Hepatocyte (in vitro differentiated cells): ENCODE measurements around the gene PRRC2C. TPM values are rescaled to one million over a fixed set of nuclear protein-coding genes. Genes with fewer than 3 reads are reported as not detected.
A peak's percentile ranks its signal among the peaks of the same experiment; 100 is the strongest.

Experiments used
- DNase-seq: peaks from one replicate; pipeline ENCODE4 v3.0.0-alpha.2; 2016; ENCODE audit warnings: low spot score
- H2AFZ ChIP-seq: fragments of 200-600 bp; sonication (generic); 2 replicates; pipeline ENCODE4 v1.6.0; 2016; ENCODE audit warnings: antibody characterized with exemption, mild to moderate bottlenecking
- H3K27ac ChIP-seq: fragments of 200-600 bp; sonication (generic); 2 replicates; pipeline ENCODE4 v1.5.1; 2016; ENCODE audit warnings: mild to moderate bottlenecking
- H3K27me3 ChIP-seq: fragments of 200-600 bp; sonication (generic); 2 replicates; pipeline ENCODE4 v1.6.1; 2016
- H3K36me3 ChIP-seq: fragments of 200-600 bp; sonication (generic); replicated peaks from 2 replicates; pipeline ENCODE4 v1.5.1; 2016; ENCODE audit warnings: low read depth; ENCODE audit not compliant: insufficient read depth
- H3K4me1 ChIP-seq: fragments of 200-600 bp; sonication (generic); 2 replicates; pipeline ENCODE4 v1.5.1; 2016; ENCODE audit warnings: mild to moderate bottlenecking, moderate library complexity; ENCODE audit not compliant: insufficient read depth
- H3K4me2 ChIP-seq: fragments of 200-600 bp; sonication (generic); 2 replicates; pipeline ENCODE4 v1.6.0; 2016
- H3K4me3 ChIP-seq: fragments of 200-600 bp; sonication (generic); 2 replicates; pipeline ENCODE4 v1.5.1; 2016; ENCODE audit warnings: mild to moderate bottlenecking
- H3K79me2 ChIP-seq: fragments of 200-600 bp; sonication (generic); 2 replicates; pipeline ENCODE4 v1.6.0; 2017; ENCODE audit warnings: mild to moderate bottlenecking
- H3K9me2 ChIP-seq: fragments of 200-600 bp; sonication (generic); replicated peaks from 2 replicates; pipeline ENCODE4 v1.6.0; 2017; ENCODE audit warnings: mild to moderate bottlenecking; ENCODE audit not compliant: insufficient read depth
- H3K9me3 ChIP-seq: fragments of 200-600 bp; sonication (generic); 2 replicates; pipeline ENCODE4 v1.5.1; 2016; ENCODE audit warnings: low read depth, mild to moderate bottlenecking
- H4K20me1 ChIP-seq: fragments of 200-600 bp; sonication (generic); 2 replicates; pipeline ENCODE4 v1.6.0; 2016; ENCODE audit warnings: mild to moderate bottlenecking; ENCODE audit not compliant: insufficient read depth, poor library complexity, severe bottlenecking
- CTCF ChIP-seq: fragments of 200-600 bp; sonication (generic); IDR thresholded peaks from 2 replicates; pipeline ENCODE4 v1.5.1; 2016; ENCODE audit warnings: antibody characterized with exemption, mild to moderate bottlenecking; ENCODE audit not compliant: poor library complexity
- EZH2 ChIP-seq: fragments of 200-600 bp; sonication (generic); IDR thresholded peaks from 2 replicates; pipeline ENCODE4 v1.6.1; 2016; ENCODE audit warnings: antibody characterized with exemption, mild to moderate bottlenecking, borderline replicate concordance
- EZH2phosphoT487 ChIP-seq: fragments of 200-600 bp; sonication (generic); IDR thresholded peaks from one replicate; pipeline ENCODE4 v1.6.1; 2018; ENCODE audit warnings: antibody characterized with exemption, mild to moderate bottlenecking, low read depth, moderate library complexity; ENCODE audit not compliant: unreplicated experiment, severe bottlenecking
- WGBS: methylation state at CpG from one replicate; pipeline ENCODE4 v1.1.6; 2016; ENCODE audit warnings: low lambda C conversion rate; ENCODE audit errors: missing lambda C conversion rate; 5-methylcytosine and 5-hydroxymethylcytosine counted together
- polyA plus RNA-seq: library from polyadenylated mRNA; unstranded; fragments of >200 nt; fragmentation: Nextera tagmentation; extraction: Ambion mirVana; gene quantifications from 2 replicates; pipeline ENCODE4 v1.2.1, GENCODE V29; 2016
- total RNA-seq: library from RNA; depleted of rRNA; stranded (reverse); fragments of >200 nt; gene quantifications from 2 replicates; pipeline ENCODE4 v1.2.3, GENCODE V29; 2014

The PRRC2C gene
- total and polyA plus RNA-seq, 2 experiments from 2014 or later: 85.2 to 120 TPM

- Histone ChIP-seq H3K36me3 (no peaks in the 10 kb centered on the region), H3K9me3 (no peaks in the 10 kb centered on the region), H3K4me2 (no peak overlapping the region), H3K27me3 (no peaks in the 10 kb centered on the region), H4K20me1 (no peaks in the 10 kb centered on the region), H2AFZ (no peak overlapping the region), H3K4me1 (no peaks in the 10 kb centered on the region), H3K4me3 (no peak overlapping the region), H3K27ac (no peak overlapping the region), H3K79me2 (no peaks in the 10 kb centered on the region), H3K9me2 (no peaks in the 10 kb centered on the region)
- TF ChIP-seq CTCF: no peak
- no peak for TF ChIP-seq EZH2phosphoT487
- no peak for TF ChIP-seq EZH2
- DNase-seq: no peak
Observed at GRCh38 chr1:171446386-171446785, 38.9 kb upstream of the PRRC2C start.

- H2AFZ ChIP-seq: no peak overlapping the region
- no peaks in the 10 kb centered on the region for H3K4me1 ChIP-seq
- no peaks in the 10 kb centered on the region for H3K79me2 ChIP-seq
- no peaks in the 10 kb centered on the region for H4K20me1 ChIP-seq
- no peak overlapping the region for H3K4me3 ChIP-seq
- DNase-seq: no peak
- TF ChIP-seq EZH2 (no peak), CTCF (no peak), EZH2phosphoT487 (no peak)
- no peaks in the 10 kb centered on the region for H3K27me3 ChIP-seq
- H3K9me2 ChIP-seq: no peaks in the 10 kb centered on the region
- H3K4me2 ChIP-seq: no peak overlapping the region
- no peaks in the 10 kb centered on the region for H3K9me3 ChIP-seq
- no peaks in the 10 kb centered on the region for H3K36me3 ChIP-seq
- H3K27ac ChIP-seq: no peak overlapping the region
Observed at GRCh38 chr1:171455967-171456366, 29.4 kb upstream of the PRRC2C start.

- Histone ChIP-seq H3K27me3 (no peaks in the 10 kb centered on the region), H4K20me1 (no peaks in the 10 kb centered on the region), H2AFZ (no peak overlapping the region), H3K9me3 (no peaks in the 10 kb centered on the region), H3K4me3 (no peak overlapping the region), H3K36me3 (no peaks in the 10 kb centered on the region), H3K4me1 (no peaks in the 10 kb centered on the region), H3K9me2 (no peaks in the 10 kb centered on the region), H3K27ac (no peak overlapping the region), H3K79me2 (no peaks in the 10 kb centered on the region), H3K4me2 (no peak overlapping the region)
- DNase-seq: peak; percentile 21
- 51% methylated on average over 2 of the region's 2 CpGs for WGBS
- no peak for TF ChIP-seq CTCF
- no peak for TF ChIP-seq EZH2phosphoT487
- TF ChIP-seq EZH2: no peak
Observed at GRCh38 chr1:171457412-171457811, 27.9 kb upstream of the PRRC2C start.

- peak; percentile 37 for DNase-seq
- WGBS: 37% methylated on average over 4 of the region's 4 CpGs
- H3K4me1 ChIP-seq: no peaks in the 10 kb centered on the region
- peak overlapping the region; percentile 68 for H3K27ac ChIP-seq
- no peaks in the 10 kb centered on the region for H3K9me3 ChIP-seq
- no peak overlapping the region for H2AFZ ChIP-seq
- no peaks in the 10 kb centered on the region for H3K79me2 ChIP-seq
- H3K36me3 ChIP-seq: no peaks in the 10 kb centered on the region
- no peak overlapping the region for H3K4me3 ChIP-seq
- H3K4me2 ChIP-seq: peak overlapping the region; percentile 13
- H3K27me3 ChIP-seq: no peaks in the 10 kb centered on the region
- no peaks in the 10 kb centered on the region for H3K9me2 ChIP-seq
- H4K20me1 ChIP-seq: no peaks in the 10 kb centered on the region
- no peak for TF ChIP-seq EZH2phosphoT487
- no peak for TF ChIP-seq EZH2
- no peak for TF ChIP-seq CTCF
Observed at GRCh38 chr1:171460018-171460620, 25.2 kb upstream of the PRRC2C start.
